ENCODE measurements around the gene FAM131B. TPM values are rescaled to one million over a fixed set of nuclear protein-coding genes. Genes with fewer than 3 reads are reported as not detected.

The FAM131B gene
- total and polyA plus RNA-seq, 12 donors = 0.10 to 1.7 (median 0.36) TPM

DNA sequence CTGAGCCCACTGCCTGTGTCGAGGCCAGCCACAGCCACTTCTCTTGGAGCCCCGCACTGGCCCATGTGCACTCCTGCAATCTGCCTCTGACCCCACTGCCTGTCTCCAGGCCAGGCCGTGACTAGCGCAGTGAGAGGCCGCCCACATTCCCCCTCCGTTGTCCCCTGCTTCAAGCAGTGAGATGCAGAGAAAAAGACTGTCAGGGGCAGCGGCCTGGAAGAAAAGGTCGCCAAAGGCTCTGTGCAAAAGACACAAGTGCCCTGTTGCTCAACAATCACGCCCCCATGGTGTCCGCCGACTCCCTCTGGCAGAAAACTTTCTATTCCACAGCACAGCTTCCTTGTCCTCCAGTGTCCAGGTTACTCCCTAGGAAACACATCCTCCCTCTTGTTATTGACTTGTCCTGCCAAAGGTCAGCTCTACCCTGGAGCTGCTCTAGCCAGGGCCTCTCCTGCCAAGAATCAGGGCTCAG, 9.9 kb downstream of the FAM131B start:
- TF ChIP-seq, protein P1, sequence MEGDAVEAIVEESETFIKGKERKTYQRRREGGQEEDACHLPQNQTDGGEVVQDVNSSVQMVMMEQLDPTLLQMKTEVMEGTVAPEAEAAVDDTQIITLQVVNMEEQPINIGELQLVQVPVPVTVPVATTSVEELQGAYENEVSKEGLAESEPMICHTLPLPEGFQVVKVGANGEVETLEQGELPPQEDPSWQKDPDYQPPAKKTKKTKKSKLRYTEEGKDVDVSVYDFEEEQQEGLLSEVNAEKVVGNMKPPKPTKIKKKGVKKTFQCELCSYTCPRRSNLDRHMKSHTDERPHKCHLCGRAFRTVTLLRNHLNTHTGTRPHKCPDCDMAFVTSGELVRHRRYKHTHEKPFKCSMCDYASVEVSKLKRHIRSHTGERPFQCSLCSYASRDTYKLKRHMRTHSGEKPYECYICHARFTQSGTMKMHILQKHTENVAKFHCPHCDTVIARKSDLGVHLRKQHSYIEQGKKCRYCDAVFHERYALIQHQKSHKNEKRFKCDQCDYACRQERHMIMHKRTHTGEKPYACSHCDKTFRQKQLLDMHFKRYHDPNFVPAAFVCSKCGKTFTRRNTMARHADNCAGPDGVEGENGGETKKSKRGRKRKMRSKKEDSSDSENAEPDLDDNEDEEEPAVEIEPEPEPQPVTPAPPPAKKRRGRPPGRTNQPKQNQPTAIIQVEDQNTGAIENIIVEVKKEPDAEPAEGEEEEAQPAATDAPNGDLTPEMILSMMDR (IDR thresholded peaks at IDR 0.05) = no peak
- no peak for TF ChIP-seq POLR2A (IDR thresholded peaks at IDR 0.05)
- intact Hi-C loops (cut with DNase I) = no loop called here

DNA sequence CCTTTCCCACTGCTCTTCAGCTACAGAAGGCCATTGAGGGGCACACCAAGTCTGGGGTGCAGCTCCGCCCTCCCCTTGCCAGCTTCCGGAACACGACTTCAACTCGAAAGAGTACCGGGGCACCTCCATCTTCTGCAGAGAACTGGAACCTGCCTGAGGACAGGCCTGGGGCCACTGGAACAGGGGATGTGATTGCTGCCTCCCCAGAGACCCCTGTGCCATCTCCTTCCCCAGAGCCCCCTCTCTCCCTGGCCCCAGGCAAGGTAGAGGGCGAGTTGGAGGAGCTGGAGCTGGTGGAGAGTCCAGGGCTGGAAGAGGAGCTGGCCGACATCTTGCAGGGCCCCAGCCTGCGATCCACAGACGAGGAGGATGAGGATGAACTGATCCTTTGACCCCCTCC, 10.9 kb downstream of the FAM131B start:
- Histone ChIP-seq H3K36me3 (replicated peaks in 1 of 2) (no peaks in the 10 kb centered on the region), H3K27ac (no peak overlapping the region), H3K9me3 (replicated peaks in 1 of 3) (no peaks in the 10 kb centered on the region), H3K27me3 (no peaks in the 10 kb centered on the region), H3K4me3 (no peak overlapping the region), H3K4me1 (replicated peaks in 1 of 2) (no peaks in the 10 kb centered on the region)
- intact Hi-C loops (cut with DNase I) = no loop called here
- no peak for DNase-seq
- TF ChIP-seq POLR2A (IDR thresholded peaks at IDR 0.05) = no peak
- TF ChIP-seq, protein P1 (IDR thresholded peaks at IDR 0.05) = no peak
- 86 to 95% (median 87%) methylated on average over 5 to 9 of the region's 9 CpGs for WGBS, 4 donors

More for the DNA sequence above, 9.9 kb downstream of the FAM131B start:
- WGBS, 4 donors = 66 to 79% (median 73%) methylated on average over 8 to 11 of the region's 11 CpGs
- no peaks in the 10 kb centered on the region for H3K9me3 ChIP-seq (replicated peaks in 1 of 3)
- H3K27ac ChIP-seq = no peak overlapping the region
- H3K27me3 ChIP-seq = no peaks in the 10 kb centered on the region
- peak in 1 of 7 donors; percentile 4 for DNase-seq
- H3K4me3 ChIP-seq = no peak overlapping the region
- no peaks in the 10 kb centered on the region for H3K36me3 ChIP-seq (replicated peaks in 1 of 2)
- no peaks in the 10 kb centered on the region for H3K4me1 ChIP-seq (replicated peaks in 1 of 2)

DNA sequence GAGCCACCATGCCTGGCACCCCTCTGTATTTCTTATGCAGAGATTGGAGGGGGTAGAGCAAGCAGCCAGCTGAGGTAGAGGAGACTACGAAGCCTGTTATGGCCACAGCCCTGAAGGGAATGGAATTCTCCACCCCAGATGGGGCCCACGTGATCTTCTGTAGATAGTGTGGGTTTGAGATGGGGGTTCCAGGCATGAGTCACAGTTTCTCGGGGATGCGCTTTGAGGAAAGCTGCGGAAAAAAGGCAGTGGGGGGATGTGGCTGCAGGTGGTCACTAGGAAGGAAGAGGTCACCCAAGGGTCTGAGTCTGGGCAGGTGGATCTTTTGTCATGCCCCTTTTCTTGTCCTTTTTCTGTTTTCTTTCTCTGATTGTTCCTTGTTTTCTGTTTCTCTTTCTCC, 11.5 kb downstream of the FAM131B start:
- intact Hi-C loops (cut with DNase I) = no loop called here
- TF ChIP-seq, protein P1 (IDR thresholded peaks at IDR 0.05) = no peak
- TF ChIP-seq POLR2A (IDR thresholded peaks at IDR 0.05) = no peak
- H3K27ac ChIP-seq = no peak overlapping the region
- no peaks in the 10 kb centered on the region for H3K9me3 ChIP-seq (replicated peaks in 1 of 3)
- H3K4me3 ChIP-seq = no peak overlapping the region
- H3K36me3 ChIP-seq (replicated peaks in 1 of 2) = no peaks in the 10 kb centered on the region
- H3K27me3 ChIP-seq = no peaks in the 10 kb centered on the region
- 76 to 79% (median 77%) methylated on average over 5 of the region's 5 CpGs for WGBS, 4 donors
- no peak for DNase-seq
- no peaks in the 10 kb centered on the region for H3K4me1 ChIP-seq (replicated peaks in 1 of 2)

DNA sequence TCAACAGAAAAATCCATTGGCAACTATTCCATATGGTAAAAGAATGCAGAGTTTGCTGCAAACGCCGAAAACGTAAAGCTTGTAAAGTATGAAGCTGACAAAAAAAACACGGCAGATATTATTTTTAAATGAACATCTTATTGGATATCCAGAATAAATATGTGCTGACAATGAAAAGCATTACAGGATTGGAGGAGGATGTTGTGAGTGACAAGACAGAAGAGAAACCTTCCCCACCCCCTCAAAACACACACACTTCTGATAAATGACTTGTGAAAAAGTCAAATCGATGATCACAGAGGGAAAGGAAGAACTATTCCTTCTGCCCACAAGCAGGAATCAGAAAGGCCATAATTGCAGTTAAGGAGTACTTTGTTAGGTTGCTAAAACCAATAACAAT, 14.6 kb downstream of the FAM131B start:
- H3K9me3 ChIP-seq (replicated peaks in 1 of 3) = no peaks in the 10 kb centered on the region
- peaks cover 0 to 5% of the 10 kb centered on the region in 2 donors for H3K4me1 ChIP-seq (replicated peaks in 1 of 2)
- 57 to 70% (median 66%) methylated on average over 5 of the region's 5 CpGs for WGBS, 4 donors
- intact Hi-C loops (cut with DNase I) = no loop called here
- TF ChIP-seq POLR2A (IDR thresholded peaks at IDR 0.05) = no peak
- TF ChIP-seq, protein P1 (IDR thresholded peaks at IDR 0.05) = no peak
- no peak overlapping the region for H3K4me3 ChIP-seq
- no peaks in the 10 kb centered on the region for H3K27me3 ChIP-seq
- H3K27ac ChIP-seq = no peak overlapping the region
- H3K36me3 ChIP-seq (replicated peaks in 1 of 2) = no peaks in the 10 kb centered on the region
- no peak for DNase-seq

Measured in adrenal gland (tissue), 12 donors.